MCF 10A (cell line): Measurements from ENCODE around the gene CELF4. TPM values are rescaled to one million over a fixed set of nuclear protein-coding genes. Genes with fewer than 3 reads are reported as not detected.
"Not testable (repeated sequence)": the region's sequence is repeated elsewhere in the genome, so short reads cannot be mapped to it uniquely, and the experiment has no call there.

ENCODE experiments used
- BruUV-seq: library from RNA; stranded (reverse); fragments of 400-500 nt; replicated peaks from 2 replicates; lab custom pipeline; 2021; lab: Mats Ljungman, UMichigan
- CTCF ChIA-PET: fragments of 300-600 bp; sonication (Branson Sonifier 250); formaldehyde crosslinking; extraction: SDS; loops from one replicate; lab custom pipeline; 2021; ENCODE audit warnings: antibody characterized with exemption, inconsistent platforms; lab: Yijun Ruan, JAX
- POLR2A ChIA-PET: fragments of 300-600, 350-650 bp; sonication (Branson Sonifier 250); formaldehyde crosslinking; extraction: SDS; loops from one replicate; lab custom pipeline; 2020; ENCODE audit warnings: antibody characterized with exemption, inconsistent platforms; lab: Yijun Ruan, JAX
- DNase-seq: peaks from one replicate; pipeline ENCODE4 v3.0.0-alpha.2; 2018; ENCODE audit not compliant: unreplicated experiment
- H3K27ac Mint-ChIP-seq: one replicate; pipeline ENCODE4 v1.8.0; 2022; ENCODE audit warnings: mild to moderate bottlenecking, low read depth, mixed read lengths; ENCODE audit not compliant: unreplicated experiment
- H3K27me3 Mint-ChIP-seq: one replicate; pipeline ENCODE4 v1.8.0; 2022; ENCODE audit warnings: mixed read lengths; ENCODE audit not compliant: insufficient read depth, unreplicated experiment
- H3K36me3 Mint-ChIP-seq: one replicate; pipeline ENCODE4 v1.8.0; 2022; ENCODE audit warnings: mild to moderate bottlenecking, moderate library complexity, mixed read lengths; ENCODE audit not compliant: insufficient read depth, unreplicated experiment
- H3K4me1 Mint-ChIP-seq: one replicate; pipeline ENCODE4 v1.8.0; 2022; ENCODE audit warnings: mixed read lengths; ENCODE audit not compliant: insufficient read depth, unreplicated experiment
- H3K4me3 Mint-ChIP-seq: one replicate; pipeline ENCODE4 v1.8.0; 2022; ENCODE audit warnings: mild to moderate bottlenecking, moderate library complexity, mixed read lengths; ENCODE audit not compliant: unreplicated experiment
- H3K9me3 Mint-ChIP-seq: one replicate; pipeline ENCODE4 v1.8.0; 2022; ENCODE audit warnings: mixed read lengths; ENCODE audit not compliant: unreplicated experiment
- intact Hi-C: fragments of 100-400 bp; cut with micrococcal nuclease; formaldehyde crosslinking; loops from 2 replicates; pipeline ENCODE4 v1.14.1; 2022
- total RNA-seq: library from RNA; stranded (reverse); gene quantifications from 2 replicates; pipeline ENCODE4 v1.2.3, GENCODE V29; 2022
- TF ChIP-seq, protein P1 (sequence below): fragments of 200-600 bp; IDR thresholded peaks from one replicate; pipeline ENCODE4 v1.8.0; 2022; ENCODE audit warnings: antibody characterized with exemption, mild to moderate bottlenecking; ENCODE audit not compliant: unreplicated experiment

Gene CELF4
- total RNA-seq, 1 experiment from 2014 or later, result not detected

DNA sequence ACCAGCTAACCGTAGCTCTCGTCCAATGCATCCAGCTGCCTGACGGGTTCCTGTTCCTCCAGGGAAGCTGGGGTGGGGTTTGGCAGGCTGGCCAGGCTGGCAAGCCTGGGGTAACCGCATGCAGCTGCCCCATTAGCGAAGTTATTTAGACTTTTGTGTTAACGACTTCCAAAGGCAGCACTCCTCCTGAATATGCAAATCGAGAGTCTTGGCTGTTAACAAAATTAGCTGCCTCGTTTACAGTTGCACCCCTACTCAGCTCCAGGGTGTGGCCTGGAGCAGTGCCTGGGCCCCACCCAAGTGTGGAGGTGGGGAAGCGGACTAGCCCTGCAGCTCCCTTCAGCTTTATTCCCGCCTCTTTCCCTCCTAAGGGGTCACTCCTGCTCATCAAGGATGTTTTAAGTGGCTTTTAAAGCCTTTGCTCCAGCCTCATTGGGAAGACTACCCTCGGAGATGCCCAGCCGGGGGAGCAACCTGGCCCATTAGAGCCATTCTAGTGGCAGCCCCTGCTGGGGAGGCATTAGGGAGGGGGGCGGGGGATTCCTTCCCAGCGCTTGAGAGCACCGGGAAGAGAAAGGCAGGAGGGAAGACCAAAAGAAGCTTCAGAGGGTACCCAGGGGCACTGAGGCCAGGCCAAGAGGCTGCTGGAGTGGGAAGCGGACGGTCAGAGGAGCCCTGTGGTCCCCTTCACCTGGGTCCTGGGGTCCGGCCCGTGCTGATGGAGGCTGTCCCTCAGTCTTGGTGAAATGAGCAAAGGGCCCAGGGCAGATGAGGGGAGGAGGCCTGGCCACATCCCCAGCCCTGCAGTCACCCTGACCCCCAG lies 204.1 kb downstream of the CELF4 start:
- Mint-ChIP-seq H3K27ac (no peak overlapping the region), H3K4me1 (peaks cover 5% of the 10 kb centered on the region), H3K4me3 (no peak overlapping the region), H3K9me3 (no peaks in the 10 kb centered on the region), H3K27me3 (no peaks in the 10 kb centered on the region), H3K36me3 (no peaks in the 10 kb centered on the region)
- ChIA-PET CTCF (interaction anchor here (0.6 to 1.3 kb wide), 4 partner anchors 16 to 141 kb away, joined by 3 to 5 read pairs (median 3); no protein-coding TSS in a partner anchor), POLR2A (no interaction called here)
- no peak for DNase-seq
- TF ChIP-seq, protein P1, sequence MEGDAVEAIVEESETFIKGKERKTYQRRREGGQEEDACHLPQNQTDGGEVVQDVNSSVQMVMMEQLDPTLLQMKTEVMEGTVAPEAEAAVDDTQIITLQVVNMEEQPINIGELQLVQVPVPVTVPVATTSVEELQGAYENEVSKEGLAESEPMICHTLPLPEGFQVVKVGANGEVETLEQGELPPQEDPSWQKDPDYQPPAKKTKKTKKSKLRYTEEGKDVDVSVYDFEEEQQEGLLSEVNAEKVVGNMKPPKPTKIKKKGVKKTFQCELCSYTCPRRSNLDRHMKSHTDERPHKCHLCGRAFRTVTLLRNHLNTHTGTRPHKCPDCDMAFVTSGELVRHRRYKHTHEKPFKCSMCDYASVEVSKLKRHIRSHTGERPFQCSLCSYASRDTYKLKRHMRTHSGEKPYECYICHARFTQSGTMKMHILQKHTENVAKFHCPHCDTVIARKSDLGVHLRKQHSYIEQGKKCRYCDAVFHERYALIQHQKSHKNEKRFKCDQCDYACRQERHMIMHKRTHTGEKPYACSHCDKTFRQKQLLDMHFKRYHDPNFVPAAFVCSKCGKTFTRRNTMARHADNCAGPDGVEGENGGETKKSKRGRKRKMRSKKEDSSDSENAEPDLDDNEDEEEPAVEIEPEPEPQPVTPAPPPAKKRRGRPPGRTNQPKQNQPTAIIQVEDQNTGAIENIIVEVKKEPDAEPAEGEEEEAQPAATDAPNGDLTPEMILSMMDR, result no peak
- intact Hi-C loops, result no loop called here
- BruUV-seq, result no TSS peak

DNA sequence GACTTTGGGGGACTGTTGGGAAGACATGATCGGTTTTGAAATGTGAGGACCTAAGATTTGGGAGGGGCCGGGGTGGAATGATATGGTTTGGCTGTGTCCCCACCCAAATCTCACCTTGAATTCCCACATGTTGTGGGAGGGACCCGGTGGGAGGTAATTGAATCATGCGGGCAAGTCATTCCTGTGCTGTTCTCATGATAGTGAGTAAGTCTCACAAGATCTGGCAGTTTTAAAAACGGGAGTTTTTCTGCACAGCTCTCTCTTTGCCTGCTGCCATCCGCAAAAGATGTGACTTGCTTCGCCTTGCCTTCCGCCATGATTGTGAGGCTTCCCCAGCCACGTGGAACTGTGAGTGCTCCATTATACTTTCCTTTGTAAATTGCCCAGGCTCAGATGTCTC lies 207.5 kb downstream of the CELF4 start:
- POLR2A ChIA-PET, H3K9me3 Mint-ChIP-seq, DNase-seq, BruUV-seq, H3K27ac Mint-ChIP-seq, H3K36me3 Mint-ChIP-seq, intact Hi-C loops, H3K4me1 Mint-ChIP-seq, H3K4me3 Mint-ChIP-seq, H3K27me3 Mint-ChIP-seq: not testable (repeated sequence)
- CTCF ChIA-PET, result interaction anchor here (0.8 kb wide), 1 partner anchor 14 kb away, joined by 4 read pairs; no protein-coding TSS in a partner anchor

DNA sequence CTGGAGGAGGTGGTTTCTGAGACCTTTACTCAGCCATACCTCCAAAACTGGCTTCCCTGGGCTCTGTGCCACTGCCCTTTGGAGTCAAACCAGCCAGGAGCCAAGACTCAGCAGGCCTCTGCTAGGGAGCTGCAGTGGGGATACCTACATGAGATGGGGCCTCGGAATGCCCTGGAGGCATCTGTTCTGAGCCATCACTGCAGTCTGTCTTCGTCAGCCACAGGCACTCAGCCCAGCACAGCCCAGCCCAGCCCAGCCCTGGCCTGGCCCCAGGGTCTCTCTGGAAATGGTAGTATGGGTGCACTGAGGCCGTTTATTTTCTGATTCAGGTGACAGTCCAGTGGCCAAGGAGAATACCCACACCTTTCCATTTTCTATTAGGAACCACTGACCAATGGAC lies 209.8 kb downstream of the CELF4 start:
- no peaks in the 10 kb centered on the region for H3K27me3 Mint-ChIP-seq
- ChIA-PET POLR2A (no interaction called here), CTCF (no interaction called here)
- H3K9me3 Mint-ChIP-seq, result no peaks in the 10 kb centered on the region
- no peak overlapping the region for H3K4me3 Mint-ChIP-seq
- no peak for DNase-seq
- no peaks in the 10 kb centered on the region for H3K36me3 Mint-ChIP-seq
- no TSS peak for BruUV-seq
- TF ChIP-seq, protein P1, result no peak
- no peaks in the 10 kb centered on the region for H3K4me1 Mint-ChIP-seq
- H3K27ac Mint-ChIP-seq, result no peak overlapping the region
- intact Hi-C loops, result no loop called here

DNA sequence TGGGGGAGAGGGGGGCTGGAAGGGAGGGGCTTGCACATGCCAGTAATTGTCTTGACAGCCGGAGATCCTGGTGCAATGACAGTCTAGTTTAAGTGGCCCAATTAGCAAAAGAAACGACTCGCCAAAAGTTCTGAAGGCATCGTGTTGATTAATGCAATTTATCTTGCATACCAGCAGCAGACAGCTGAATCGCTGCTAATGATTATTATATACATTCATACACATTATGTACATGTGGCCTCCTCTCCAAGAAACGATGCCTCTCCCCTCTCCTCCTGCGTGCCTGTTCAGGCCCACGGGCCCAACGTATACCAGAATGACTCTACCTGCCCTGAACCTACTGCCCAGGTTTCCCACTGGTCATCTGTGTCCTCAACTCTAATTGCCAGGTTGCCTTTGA lies 214.5 kb downstream of the CELF4 start:
- intact Hi-C loops, result no loop called here
- no peaks in the 10 kb centered on the region for H3K4me1 Mint-ChIP-seq
- H3K36me3 Mint-ChIP-seq, result no peaks in the 10 kb centered on the region
- H3K9me3 Mint-ChIP-seq, result no peaks in the 10 kb centered on the region
- CTCF ChIA-PET, result interaction anchor here (4.6 kb wide), 1 partner anchor 9 kb away, joined by 42 read pairs; no protein-coding TSS in a partner anchor
- H3K27me3 Mint-ChIP-seq, result peaks cover 8% of the 10 kb centered on the region
- H3K4me3 Mint-ChIP-seq, result no peak overlapping the region
- DNase-seq, result no peak
- TF ChIP-seq, protein P1, result no peak
- POLR2A ChIA-PET, result no interaction called here
- BruUV-seq, result no TSS peak
- H3K27ac Mint-ChIP-seq, result no peak overlapping the region
